Smooth muscle cell (in vitro differentiated cells): ENCODE data around the gene MX2. TPM values are rescaled to one million over a fixed set of nuclear protein-coding genes. Genes with fewer than 3 reads are reported as not detected.

Experiments
- DNase-seq: peaks from one replicate; lab custom pipeline; 2025; ENCODE audit not compliant: unreplicated experiment; lab: John Stamatoyannopoulos, UW
- H2AFZ ChIP-seq: fragments of 200-600 bp; sonication (generic); 2 replicates; pipeline ENCODE4 v1.6.0; 2016; ENCODE audit warnings: antibody characterized with exemption, low read depth, mild to moderate bottlenecking
- H3F3A ChIP-seq: fragments of 200-600 bp; sonication (generic); 2 replicates; pipeline ENCODE4 v1.6.0; 2017; ENCODE audit warnings: antibody characterized with exemption, low read depth
- H3K27ac ChIP-seq: fragments of 200-600 bp; sonication (generic); 2 replicates; pipeline ENCODE4 v1.5.1; 2016; ENCODE audit warnings: low read depth, mild to moderate bottlenecking
- H3K27me3 ChIP-seq: fragments of 200-600 bp; sonication (generic); 2 replicates; pipeline ENCODE4 v1.6.1; 2016; ENCODE audit warnings: low read depth, mild to moderate bottlenecking
- H3K36me3 ChIP-seq: fragments of 200-600 bp; sonication (generic); 2 replicates; pipeline ENCODE4 v1.5.1; 2016; ENCODE audit warnings: low read depth
- H3K4me1 ChIP-seq: fragments of 200-600 bp; sonication (generic); 2 replicates; pipeline ENCODE4 v1.5.1; 2016; ENCODE audit warnings: low read depth
- H3K4me2 ChIP-seq: fragments of 200-600 bp; sonication (generic); 2 replicates; pipeline ENCODE4 v1.6.0; 2016; ENCODE audit warnings: mild to moderate bottlenecking
- H3K4me3 ChIP-seq: fragments of 200-600 bp; sonication (generic); 2 replicates; pipeline ENCODE4 v1.5.1; 2016; ENCODE audit warnings: mild to moderate bottlenecking
- H3K79me2 ChIP-seq: fragments of 200-600 bp; sonication (generic); 2 replicates; pipeline ENCODE4 v1.6.0; 2016; ENCODE audit warnings: low read depth, mild to moderate bottlenecking
- H3K9ac ChIP-seq: fragments of 200-600 bp; sonication (generic); 2 replicates; pipeline ENCODE4 v1.6.0; 2016; ENCODE audit warnings: low read depth
- H3K9me3 ChIP-seq: fragments of 200-600 bp; sonication (generic); replicated peaks from 2 replicates; pipeline ENCODE4 v1.5.1; 2016; ENCODE audit warnings: low read depth
- H4K20me1 ChIP-seq: fragments of 200-600 bp; sonication (generic); 2 replicates; pipeline ENCODE4 v1.6.0; 2016; ENCODE audit warnings: low read depth
- CTCF ChIP-seq: fragments of 200-600 bp; sonication (generic); IDR thresholded peaks from 2 replicates; pipeline ENCODE4 v1.5.1; 2017; ENCODE audit warnings: borderline replicate concordance, mild to moderate bottlenecking, antibody characterized with exemption; ENCODE audit not compliant: insufficient read depth, poor library complexity, severe bottlenecking
- WGBS: methylation state at CpG from one replicate; pipeline ENCODE4 v1.1.7; 2016; ENCODE audit warnings: low lambda C conversion rate; 5-methylcytosine and 5-hydroxymethylcytosine counted together
- polyA plus RNA-seq: library from polyadenylated mRNA; unstranded; fragments of >200 nt; fragmentation: Nextera tagmentation; extraction: Ambion mirVana; gene quantifications from 2 replicates; pipeline ENCODE4 v1.2.1, GENCODE V29; 2016
- total RNA-seq: library from RNA; depleted of rRNA; stranded (reverse); fragments of >200 nt; gene quantifications from 2 replicates; pipeline ENCODE4 v1.2.3, GENCODE V29; 2014

Gene MX2
- total and polyA plus RNA-seq, 2 experiments from 2014 or later, result 2.5 to 3.1 TPM

DNA sequence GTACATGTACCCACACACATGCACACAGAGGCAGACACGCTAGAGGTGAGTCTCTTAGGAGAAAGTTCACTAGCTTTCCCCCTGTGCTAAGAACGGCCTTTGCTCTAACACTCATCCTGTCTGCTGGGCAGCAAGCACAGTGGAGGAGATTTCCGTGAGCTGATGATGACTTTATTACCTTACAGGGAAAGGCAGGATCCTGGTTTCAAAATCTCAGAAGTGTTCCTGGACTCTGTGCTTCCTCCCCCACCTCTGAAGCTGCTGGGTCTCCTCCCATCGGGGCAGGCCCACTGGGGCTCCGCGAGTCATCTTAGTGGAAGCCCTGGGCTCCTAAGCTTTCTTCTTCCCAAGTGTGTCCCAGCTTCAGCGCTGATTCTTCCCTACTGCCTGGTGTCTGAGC, 42.6 kb upstream of the MX2 start:
- Histone ChIP-seq H3K9me3 (no peaks in the 10 kb centered on the region), H3K9ac (no peak overlapping the region), H3K4me2 (no peak overlapping the region), H3K36me3 (no peaks in the 10 kb centered on the region), H2AFZ (no peak overlapping the region), H3K79me2 (no peaks in the 10 kb centered on the region), H3K4me3 (no peak overlapping the region), H4K20me1 (no peaks in the 10 kb centered on the region), H3F3A (no peaks in the 10 kb centered on the region), H3K4me1 (no peaks in the 10 kb centered on the region), H3K27ac (no peak overlapping the region), H3K27me3 (peaks cover 44% of the 10 kb centered on the region)
- no peak for TF ChIP-seq CTCF
- DNase-seq, result no peak
- WGBS, result 81% methylated on average over 7 of the region's 7 CpGs

DNA sequence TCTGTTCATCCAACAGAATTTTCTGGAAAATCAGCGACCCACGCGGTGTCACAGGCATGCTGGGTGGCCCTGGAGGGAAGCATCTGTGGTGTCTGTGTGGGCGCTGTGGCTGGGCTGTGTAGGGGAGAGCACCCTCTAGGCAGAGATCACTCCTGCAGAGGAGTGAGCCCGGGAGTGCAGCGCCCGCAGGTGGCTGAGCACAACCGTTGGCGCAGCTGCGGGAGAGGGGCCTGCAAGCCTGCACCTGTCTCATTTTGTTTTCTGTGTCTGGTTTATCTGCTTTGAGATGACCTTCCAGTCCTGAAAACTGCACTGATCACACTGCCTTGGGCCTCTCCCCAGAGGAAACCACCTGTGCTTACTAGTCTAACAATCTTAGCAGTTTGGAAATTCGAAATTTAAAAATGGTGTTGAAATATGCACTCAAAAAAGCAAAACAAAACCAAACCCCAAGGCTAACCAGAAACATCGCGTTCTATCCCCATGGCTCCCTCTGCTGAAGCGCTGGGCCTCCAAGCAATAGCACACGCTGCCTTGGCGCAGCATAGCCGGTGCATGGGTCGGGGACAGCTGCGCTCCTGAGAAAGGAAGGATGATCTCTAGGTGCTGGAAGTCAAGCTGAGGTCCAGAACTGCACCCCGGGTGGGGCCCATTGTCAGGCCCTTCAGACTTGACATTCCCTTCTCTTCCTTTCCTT, 40.5 kb upstream of the MX2 start:
- Histone ChIP-seq H3K36me3 (no peaks in the 10 kb centered on the region), H3K4me1 (no peaks in the 10 kb centered on the region), H3K4me2 (no peak overlapping the region), H3F3A (no peaks in the 10 kb centered on the region), H3K9me3 (no peaks in the 10 kb centered on the region), H3K9ac (no peak overlapping the region), H2AFZ (no peak overlapping the region), H3K4me3 (no peak overlapping the region), H3K27ac (no peak overlapping the region), H3K79me2 (no peaks in the 10 kb centered on the region), H3K27me3 (peaks cover 24% of the 10 kb centered on the region), H4K20me1 (no peaks in the 10 kb centered on the region)
- 91% methylated on average over 20 of the region's 20 CpGs for WGBS
- TF ChIP-seq CTCF, result no peak
- DNase-seq, result no peak

DNA sequence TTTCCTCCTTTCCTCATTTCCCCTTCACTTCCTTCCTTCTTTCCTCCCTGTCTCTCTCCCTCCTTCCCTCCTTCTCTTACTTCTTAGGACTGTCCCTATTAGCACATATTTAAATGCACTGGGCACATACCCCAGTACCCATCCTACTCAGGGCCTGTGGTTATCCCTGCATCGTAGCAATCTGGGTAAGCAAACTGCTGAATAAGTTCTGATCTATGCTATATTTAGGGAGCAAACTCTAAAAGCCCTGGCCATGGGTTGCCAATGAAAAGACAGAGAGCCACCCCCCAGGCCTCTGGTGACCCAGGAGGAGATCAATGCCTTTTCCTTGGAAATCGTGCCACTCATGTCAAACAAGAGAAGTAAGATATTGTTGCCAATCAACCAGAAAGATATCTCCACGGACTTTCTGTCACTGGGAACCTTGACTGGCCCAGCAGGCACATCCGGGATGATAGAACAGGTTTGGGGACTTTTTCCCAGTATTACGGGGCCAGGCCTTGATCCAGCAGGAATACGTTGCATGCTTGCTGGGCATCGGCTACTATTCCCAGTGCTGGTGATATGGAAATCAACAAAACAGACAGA, 39.8 kb upstream of the MX2 start:
- H3K4me1 ChIP-seq, result no peaks in the 10 kb centered on the region
- no peak overlapping the region for H3K27ac ChIP-seq
- H3K79me2 ChIP-seq, result no peaks in the 10 kb centered on the region
- no peaks in the 10 kb centered on the region for H3F3A ChIP-seq
- no peak overlapping the region for H3K9ac ChIP-seq
- 74% methylated on average over 7 of the region's 7 CpGs for WGBS
- DNase-seq, result no peak
- H3K36me3 ChIP-seq, result no peaks in the 10 kb centered on the region
- peaks cover 17% of the 10 kb centered on the region for H3K27me3 ChIP-seq
- no peak overlapping the region for H3K4me3 ChIP-seq
- H2AFZ ChIP-seq, result no peak overlapping the region
- H3K4me2 ChIP-seq, result no peak overlapping the region
- H3K9me3 ChIP-seq, result no peaks in the 10 kb centered on the region
- TF ChIP-seq CTCF, result no peak
- H4K20me1 ChIP-seq, result no peaks in the 10 kb centered on the region
